Activated CD8-positive, alpha-beta memory T cell treated with anti-CD3 and anti-CD28 coated beads, Interleukin-2, amount 10 ng/mL, durations not matched to agents 7 days and 5 days (primary cell): ENCODE results near the gene TSPAN8. TPM values are rescaled to one million over a fixed set of nuclear protein-coding genes. Genes with fewer than 3 reads are reported as not detected.
"Not testable (repeated sequence)": the region's sequence is repeated elsewhere in the genome, so short reads cannot be mapped to it uniquely, and the experiment has no call there.

Experiments
- ATAC-seq: fragments of 150-1000 bp; cut with Tn5 transposase; one replicate; pipeline ENCODE4 v1.10.0; 2021; ENCODE audit warnings: moderate library complexity
- CTCF ChIA-PET: fragments of 350-600 bp; sonication (Branson Sonifier 250); formaldehyde crosslinking; loops from one replicate; lab custom pipeline; 2021; ENCODE audit warnings: antibody characterized with exemption; lab: Charles Lee
- DNase-seq: peaks from one replicate; pipeline ENCODE4 v3.0.0-alpha.2; 2020
- H3K27ac Mint-ChIP-seq: one replicate; pipeline ENCODE4 v1.8.0; 2021; ENCODE audit warnings: mild to moderate bottlenecking, mixed read lengths
- H3K27me3 Mint-ChIP-seq: one replicate; pipeline ENCODE4 v1.8.0; 2021; ENCODE audit warnings: mixed read lengths
- H3K36me3 Mint-ChIP-seq: one replicate; pipeline ENCODE4 v1.8.0; 2021; ENCODE audit warnings: mild to moderate bottlenecking, mixed read lengths
- H3K4me1 Mint-ChIP-seq: one replicate; pipeline ENCODE4 v1.8.0; 2021; ENCODE audit warnings: mixed read lengths
- H3K4me3 Mint-ChIP-seq: one replicate; pipeline ENCODE4 v1.8.0; 2021; ENCODE audit warnings: mild to moderate bottlenecking, moderate library complexity, mixed read lengths
- H3K9me3 Mint-ChIP-seq: one replicate; pipeline ENCODE4 v1.8.0; 2022; ENCODE audit warnings: low read depth, mixed read lengths
- total RNA-seq, 2 experiments: library from RNA; stranded (reverse); gene quantifications; one replicate each; pipeline ENCODE4 v1.2.3, GENCODE V29; 2021

Gene TSPAN8
- total RNA-seq, 2 experiments from 2014 or later: not detected

DNA sequence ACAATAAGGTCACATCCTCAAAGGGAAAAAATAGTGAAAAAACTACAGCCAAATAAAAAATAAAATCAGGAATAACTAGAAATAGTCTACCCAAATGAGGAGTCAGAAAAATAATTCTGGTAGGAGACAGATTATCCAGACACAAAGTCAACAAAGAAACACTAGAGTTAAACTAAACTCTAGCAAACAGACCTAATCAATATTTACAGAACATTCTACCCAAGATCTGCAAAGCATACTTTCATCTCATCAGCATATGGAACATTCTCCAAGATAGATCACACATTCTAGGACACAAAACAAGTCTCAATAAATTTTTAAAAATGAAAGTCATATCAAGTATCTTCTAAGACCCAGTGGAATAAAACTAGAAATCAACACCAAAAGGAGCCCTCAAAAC, 20.4 kb upstream of the TSPAN8 start:
- ATAC-seq: no peak
- Mint-ChIP-seq H3K36me3 (no peaks in the 10 kb centered on the region), H3K9me3 (peaks cover 6% of the 10 kb centered on the region), H3K4me3 (no peak overlapping the region), H3K4me1 (no peaks in the 10 kb centered on the region), H3K27me3 (no peaks in the 10 kb centered on the region), H3K27ac (no peak overlapping the region)
- DNase-seq: no peak
- CTCF ChIA-PET: no interaction called here

DNA sequence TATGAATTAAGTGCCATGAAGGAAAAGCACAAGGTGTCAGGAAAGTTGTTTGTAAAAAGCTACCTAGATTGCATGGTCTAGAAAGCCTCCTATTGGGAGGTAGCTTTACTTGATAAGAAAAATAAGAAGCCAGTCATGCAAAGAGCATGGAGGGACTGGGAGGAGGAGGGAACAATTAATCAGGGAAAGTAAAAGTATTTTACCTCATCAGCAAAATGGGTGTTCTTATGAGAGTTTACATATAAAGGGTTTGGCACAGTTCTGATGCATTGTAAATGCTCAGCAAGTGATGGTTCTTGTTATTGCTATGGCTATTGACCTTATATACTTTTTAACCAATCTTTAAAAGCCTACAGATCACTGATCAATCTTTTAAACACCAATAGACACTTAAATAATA, 17.0 kb upstream of the TSPAN8 start:
- no peak overlapping the region for H3K4me3 Mint-ChIP-seq
- CTCF ChIA-PET: no interaction called here
- H3K9me3 Mint-ChIP-seq: peaks cover 3% of the 10 kb centered on the region
- DNase-seq (no peak), ATAC-seq (no peak)
- H3K27ac Mint-ChIP-seq: no peak overlapping the region
- no peaks in the 10 kb centered on the region for H3K36me3 Mint-ChIP-seq
- no peaks in the 10 kb centered on the region for H3K27me3 Mint-ChIP-seq
- no peaks in the 10 kb centered on the region for H3K4me1 Mint-ChIP-seq

DNA sequence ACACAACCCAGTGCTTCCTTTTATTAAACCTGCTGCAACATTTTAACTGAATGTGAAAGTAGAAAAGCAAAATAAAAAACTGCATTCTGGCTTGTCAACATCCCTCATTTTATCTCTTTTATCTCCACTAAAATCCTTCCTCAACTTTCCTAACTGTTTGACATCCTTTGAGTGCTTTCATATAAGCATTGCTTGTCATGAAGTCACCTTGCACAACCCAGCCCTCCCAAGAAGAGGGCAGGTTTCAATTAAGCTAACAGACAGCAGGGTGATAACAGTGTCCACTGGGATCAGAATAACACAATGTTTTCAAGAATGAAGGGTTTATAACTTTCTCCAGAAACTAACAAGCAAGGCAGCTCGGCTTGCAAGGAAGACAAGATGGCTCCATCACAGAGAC, 16.3 kb upstream of the TSPAN8 start:
- Mint-ChIP-seq H3K27ac (no peak overlapping the region), H3K4me3 (no peak overlapping the region), H3K9me3 (peaks cover 2% of the 10 kb centered on the region), H3K4me1 (no peaks in the 10 kb centered on the region), H3K27me3 (no peaks in the 10 kb centered on the region), H3K36me3 (no peaks in the 10 kb centered on the region)
- DNase-seq (no peak), ATAC-seq (no peak)
- CTCF ChIA-PET: no interaction called here

DNA sequence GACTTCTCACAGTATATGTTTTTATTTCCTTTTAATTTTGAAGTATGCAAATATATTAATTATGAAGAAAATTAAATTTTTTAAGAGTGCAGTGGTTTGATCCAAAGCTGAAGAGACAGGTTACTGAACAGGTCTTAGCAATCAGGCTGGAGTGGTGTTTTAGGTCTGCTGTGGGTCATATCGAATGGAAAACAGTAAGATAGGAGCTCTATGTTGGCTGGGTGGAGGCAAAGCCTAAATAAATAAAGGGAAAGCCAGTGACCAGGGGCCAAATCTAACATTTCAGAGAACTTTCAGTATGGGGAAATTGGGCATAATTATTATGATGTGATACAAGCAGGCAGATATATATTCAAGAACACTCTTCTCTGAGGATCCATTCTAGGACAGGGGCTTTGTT, 12.7 kb upstream of the TSPAN8 start:
- CTCF ChIA-PET: interaction anchor here (1.6 kb wide), 1 partner anchor 222 kb away, joined by 3 read pairs; no protein-coding TSS in a partner anchor
- Mint-ChIP-seq H3K4me1 (no peaks in the 10 kb centered on the region), H3K27me3 (no peaks in the 10 kb centered on the region), H3K36me3 (no peaks in the 10 kb centered on the region), H3K9me3 (peaks cover 14% of the 10 kb centered on the region), H3K4me3 (no peak overlapping the region), H3K27ac (no peak overlapping the region)
- DNase-seq (no peak), ATAC-seq (no peak)

DNA sequence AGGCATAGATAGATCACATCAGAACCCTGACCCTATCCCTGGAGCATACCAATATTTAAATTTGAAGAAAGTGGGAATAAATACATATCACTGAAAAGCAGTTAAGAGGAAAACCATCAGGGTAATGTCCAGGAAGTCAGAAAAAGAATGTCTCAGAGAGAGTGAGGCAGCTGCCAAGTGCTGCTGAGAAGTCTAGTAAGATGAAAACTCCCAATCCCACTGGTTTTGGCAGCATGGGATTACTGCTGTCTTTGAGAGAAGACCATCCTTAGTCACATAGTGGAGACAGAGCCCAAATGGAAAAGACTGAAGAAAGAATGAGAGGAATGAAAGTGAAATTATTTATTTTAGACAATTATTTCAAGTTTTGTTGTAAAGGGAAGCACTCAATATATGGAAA, 11.5 kb upstream of the TSPAN8 start:
- no peaks in the 10 kb centered on the region for H3K4me1 Mint-ChIP-seq
- H3K27me3 Mint-ChIP-seq: no peaks in the 10 kb centered on the region

DNA sequence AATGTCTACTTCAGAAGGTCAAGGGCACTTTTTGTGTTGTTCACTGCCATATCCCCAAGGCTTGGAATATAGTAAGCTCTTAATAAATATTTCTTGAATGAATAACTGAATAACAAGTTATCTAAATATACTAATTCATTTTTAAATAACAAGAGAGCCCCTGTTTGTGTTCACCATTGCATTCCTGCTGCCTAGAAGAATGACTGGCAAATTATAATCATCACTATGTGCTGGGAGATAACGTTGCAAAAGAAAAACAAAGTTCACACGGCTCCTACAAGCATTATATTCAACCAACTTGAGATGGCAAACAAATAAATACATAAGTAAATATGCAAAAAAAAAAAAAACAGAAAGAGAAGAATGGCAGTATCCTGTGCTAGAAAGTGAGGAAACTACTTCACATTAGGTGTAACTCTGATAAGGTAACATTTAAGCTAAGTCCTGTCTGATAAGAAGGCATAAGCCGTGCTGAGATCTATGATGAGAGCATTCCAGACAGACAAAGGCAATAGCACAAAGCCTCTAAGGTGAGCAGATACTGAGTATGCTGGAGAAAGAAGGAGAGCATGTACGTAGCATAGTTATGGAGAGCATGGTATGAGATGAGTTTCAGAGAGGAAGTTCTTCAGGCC, 9.2 kb upstream of the TSPAN8 start:
- DNase-seq (no peak), ATAC-seq (no peak)
- Mint-ChIP-seq H3K27me3 (no peaks in the 10 kb centered on the region), H3K4me3 (no peak overlapping the region), H3K9me3 (peaks cover 16% of the 10 kb centered on the region), H3K27ac (no peak overlapping the region), H3K36me3 (no peaks in the 10 kb centered on the region), H3K4me1 (no peaks in the 10 kb centered on the region)
- CTCF ChIA-PET: no interaction called here

More for the DNA sequence above, 11.5 kb upstream of the TSPAN8 start:
- H3K36me3 Mint-ChIP-seq: no peaks in the 10 kb centered on the region
- H3K9me3 Mint-ChIP-seq: peaks cover 16% of the 10 kb centered on the region
- CTCF ChIA-PET: interaction anchor here (1.6 kb wide), 1 partner anchor 223 kb away, joined by 3 read pairs; no protein-coding TSS in a partner anchor
- no peak overlapping the region for H3K27ac Mint-ChIP-seq
- no peak for DNase-seq
- no peak overlapping the region for H3K4me3 Mint-ChIP-seq
- no peak for ATAC-seq

DNA sequence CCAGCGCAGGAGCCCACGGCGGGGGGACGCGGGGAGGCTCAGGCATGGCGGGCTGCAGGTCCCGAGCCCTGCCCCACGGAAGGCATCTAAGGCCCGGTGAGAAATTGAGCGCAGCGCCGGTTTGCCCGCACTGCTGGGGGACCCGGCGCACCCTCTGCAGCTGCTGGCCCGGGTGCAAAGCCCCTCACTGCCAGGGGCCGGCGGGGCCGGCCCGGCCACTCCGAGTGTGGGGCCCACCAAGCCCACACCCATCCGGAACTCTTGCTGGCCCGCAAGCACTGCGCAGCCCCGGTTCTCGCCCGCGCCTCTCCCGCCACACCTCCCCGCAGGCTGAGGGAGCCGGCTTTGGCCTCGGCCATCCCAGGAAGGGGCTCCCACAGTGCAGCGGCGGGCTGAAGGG, 8.5 kb upstream of the TSPAN8 start:
- Mint-ChIP-seq H3K27me3 (no peaks in the 10 kb centered on the region), H3K27ac (no peak overlapping the region), H3K4me1 (no peaks in the 10 kb centered on the region), H3K9me3 (peaks cover 16% of the 10 kb centered on the region), H3K4me3 (no peak overlapping the region), H3K36me3 (no peaks in the 10 kb centered on the region)
- CTCF ChIA-PET: no interaction called here
- DNase-seq: no peak
- ATAC-seq: no peak

DNA sequence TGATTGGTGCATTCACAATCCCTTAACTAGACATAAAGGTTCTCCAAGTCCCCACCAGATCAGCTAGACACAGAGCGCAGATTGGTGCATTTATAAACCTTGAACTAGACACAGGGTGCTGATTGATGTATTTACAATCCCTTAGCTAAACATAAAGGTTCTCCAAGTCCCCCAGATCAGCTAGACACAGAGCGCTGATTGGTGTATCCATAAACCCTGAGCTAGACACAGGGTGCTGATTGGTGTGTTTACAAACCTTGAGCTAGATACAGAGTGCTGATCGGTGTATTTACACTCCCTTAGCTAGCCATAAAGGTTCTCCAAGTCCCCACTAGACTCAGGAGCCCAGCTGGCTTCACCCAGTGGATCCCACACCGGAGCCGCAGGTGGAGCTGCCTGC, 8.0 kb upstream of the TSPAN8 start:
- ATAC-seq, H3K27ac Mint-ChIP-seq, H3K36me3 Mint-ChIP-seq, H3K4me1 Mint-ChIP-seq, DNase-seq, CTCF ChIA-PET, H3K4me3 Mint-ChIP-seq, H3K27me3 Mint-ChIP-seq: not testable (repeated sequence)
- H3K9me3 Mint-ChIP-seq: peaks cover 16% of the 10 kb centered on the region

DNA sequence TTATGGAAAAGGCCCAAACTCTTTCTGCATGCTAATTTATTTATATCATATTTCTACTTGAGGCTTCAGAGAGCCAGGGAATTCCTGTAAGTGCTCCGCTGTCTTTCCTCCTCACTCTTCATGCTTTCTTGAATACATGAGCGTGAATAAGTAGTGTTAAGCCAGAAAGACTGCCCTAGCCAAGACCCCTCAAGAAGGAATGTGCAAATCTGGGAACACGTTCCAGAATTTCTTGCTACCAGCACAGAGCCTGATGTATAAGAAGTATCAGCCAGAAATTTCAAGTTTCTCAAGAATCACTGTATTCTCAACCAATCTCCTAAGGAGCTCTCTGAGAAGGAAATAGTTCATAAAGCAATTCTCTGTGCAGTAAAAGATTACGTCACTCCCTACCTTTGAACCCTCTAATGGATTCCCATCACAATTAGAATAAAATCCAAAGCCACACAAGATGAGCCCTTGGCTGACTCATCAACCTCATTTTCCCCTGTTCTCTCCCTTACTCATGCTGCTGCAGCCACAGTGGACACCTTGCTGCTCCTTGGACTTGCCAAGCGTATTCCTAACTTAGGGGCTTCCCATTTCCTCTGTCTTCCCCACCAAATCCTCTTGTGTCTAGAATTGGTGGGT, 6.9 kb upstream of the TSPAN8 start:
- no peak overlapping the region for H3K27ac Mint-ChIP-seq
- CTCF ChIA-PET: no interaction called here
- H3K36me3 Mint-ChIP-seq: no peaks in the 10 kb centered on the region
- no peaks in the 10 kb centered on the region for H3K27me3 Mint-ChIP-seq
- DNase-seq (no peak), ATAC-seq (no peak)
- no peaks in the 10 kb centered on the region for H3K4me1 Mint-ChIP-seq
- H3K9me3 Mint-ChIP-seq: peaks cover 16% of the 10 kb centered on the region
- H3K4me3 Mint-ChIP-seq: no peak overlapping the region

DNA sequence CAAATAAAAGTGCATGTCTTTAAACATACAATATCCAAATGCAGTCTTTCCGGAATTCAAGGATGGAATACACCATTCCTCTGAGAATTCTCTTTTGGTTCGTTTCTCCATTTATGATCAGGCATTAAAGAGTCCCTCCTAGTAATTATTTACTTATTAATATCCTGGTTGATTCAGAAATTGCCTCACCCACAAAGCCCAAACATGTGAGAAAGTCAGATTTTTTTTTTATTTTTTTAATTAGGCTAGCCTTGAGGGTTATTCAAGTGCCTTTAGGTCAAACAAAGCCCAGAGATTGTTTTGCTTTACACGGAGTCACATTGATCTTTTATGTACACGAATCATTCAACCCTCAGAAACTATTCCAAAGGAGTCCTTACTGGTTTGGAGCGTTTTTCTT, 6.4 kb upstream of the TSPAN8 start:
- CTCF ChIA-PET: no interaction called here
- DNase-seq (no peak), ATAC-seq (no peak)
- Mint-ChIP-seq H3K4me3 (no peak overlapping the region), H3K9me3 (peaks cover 14% of the 10 kb centered on the region), H3K4me1 (no peaks in the 10 kb centered on the region), H3K36me3 (no peaks in the 10 kb centered on the region), H3K27me3 (no peaks in the 10 kb centered on the region), H3K27ac (no peak overlapping the region)

DNA sequence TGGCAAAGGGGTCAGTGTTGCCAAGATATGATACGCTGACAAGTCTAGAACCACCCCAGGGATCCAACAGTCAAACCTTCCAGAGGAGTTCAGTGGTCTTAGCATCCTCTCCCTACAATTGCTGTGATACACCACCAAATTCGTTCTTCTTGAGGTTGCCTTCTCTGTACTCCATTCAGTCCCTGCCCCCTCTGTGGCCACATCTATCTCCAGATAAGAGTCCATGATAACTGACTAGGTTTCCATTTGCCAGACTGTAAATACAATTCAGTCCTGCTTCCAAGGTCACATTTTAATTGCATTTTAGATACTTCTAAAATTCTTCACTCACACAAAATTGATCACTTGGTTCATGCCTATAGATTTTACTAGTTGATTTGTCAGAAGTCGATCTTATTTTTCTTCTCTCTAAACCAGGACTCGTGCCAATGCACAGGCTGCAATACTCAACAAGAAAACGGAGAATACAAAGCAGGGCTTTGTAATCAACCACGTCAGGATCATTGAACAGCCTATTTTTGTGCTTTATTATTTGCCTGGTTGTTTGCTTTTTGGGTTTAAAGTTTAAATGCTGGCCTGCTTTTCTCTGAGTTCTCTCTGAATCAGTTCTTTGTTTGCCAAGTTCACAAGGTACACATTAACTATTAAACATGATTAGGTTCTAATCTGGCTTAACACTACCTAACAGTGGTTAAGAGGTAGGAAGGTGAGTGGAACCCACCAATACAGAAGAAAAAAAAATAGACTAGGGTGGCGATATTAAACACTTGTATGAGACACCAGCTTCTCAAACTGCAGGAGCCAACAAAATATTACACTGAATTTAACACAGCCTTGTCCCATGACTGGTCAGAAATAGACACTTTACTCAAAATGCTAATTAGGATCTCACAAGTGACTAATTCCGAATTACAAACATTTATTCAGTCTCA, 5.3 kb upstream of the TSPAN8 start:
- H3K27me3 Mint-ChIP-seq: no peaks in the 10 kb centered on the region
- CTCF ChIA-PET: no interaction called here
- H3K4me1 Mint-ChIP-seq: no peaks in the 10 kb centered on the region
- H3K9me3 Mint-ChIP-seq: peaks cover 10% of the 10 kb centered on the region
- no peak overlapping the region for H3K4me3 Mint-ChIP-seq
- no peak overlapping the region for H3K27ac Mint-ChIP-seq
- no peaks in the 10 kb centered on the region for H3K36me3 Mint-ChIP-seq
- ATAC-seq (no peak), DNase-seq (no peak)

DNA sequence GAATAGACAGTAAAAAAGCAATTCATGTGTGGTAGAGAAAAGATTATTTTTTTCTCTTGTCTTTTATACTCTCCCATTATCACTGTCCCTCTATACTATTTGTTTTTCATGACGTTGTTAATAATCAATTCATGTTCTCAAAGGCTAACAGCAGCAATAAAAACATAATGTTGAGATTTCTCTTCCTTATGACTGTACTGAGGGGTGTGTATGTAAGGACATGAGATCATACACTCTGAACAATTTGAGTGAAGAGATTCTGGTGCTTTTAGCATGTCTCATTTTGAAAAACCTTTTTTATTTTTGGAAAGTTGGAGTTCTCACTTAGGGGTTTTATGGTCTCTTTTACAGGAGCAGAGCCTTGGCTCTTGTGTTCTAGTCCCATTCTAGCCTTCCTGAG, 3.8 kb upstream of the TSPAN8 start:
- H3K4me1 Mint-ChIP-seq: no peaks in the 10 kb centered on the region
- H3K36me3 Mint-ChIP-seq: no peaks in the 10 kb centered on the region
- CTCF ChIA-PET: no interaction called here
- ATAC-seq: no peak
- H3K27ac Mint-ChIP-seq: no peak overlapping the region
- H3K27me3 Mint-ChIP-seq: no peaks in the 10 kb centered on the region
- H3K9me3 Mint-ChIP-seq: peaks cover 2% of the 10 kb centered on the region
- no peak overlapping the region for H3K4me3 Mint-ChIP-seq
- DNase-seq: no peak

DNA sequence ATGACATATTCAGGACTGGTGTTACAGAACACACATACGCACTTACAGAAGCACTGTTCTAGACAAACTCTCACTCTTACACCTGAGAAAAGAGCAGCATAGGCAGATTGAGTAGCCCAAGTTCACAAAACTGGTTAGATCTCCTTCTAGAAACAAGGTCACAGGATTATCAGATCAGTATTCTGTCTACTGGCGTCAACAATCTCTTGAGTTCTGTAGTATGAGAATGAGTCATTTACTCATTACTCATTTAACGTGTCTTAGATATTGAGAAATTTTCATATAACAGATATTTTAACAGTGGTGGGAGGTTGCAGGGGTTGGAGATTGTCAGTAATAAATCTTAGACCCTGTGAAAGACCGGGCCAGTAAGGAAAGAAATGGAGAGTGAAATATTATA, 2.8 kb upstream of the TSPAN8 start:
- H3K9me3 Mint-ChIP-seq: peaks cover 2% of the 10 kb centered on the region
- no peaks in the 10 kb centered on the region for H3K4me1 Mint-ChIP-seq
- DNase-seq: no peak
- ATAC-seq: no peak
- H3K27ac Mint-ChIP-seq: no peak overlapping the region
- H3K27me3 Mint-ChIP-seq: no peaks in the 10 kb centered on the region
- CTCF ChIA-PET: no interaction called here
- H3K4me3 Mint-ChIP-seq: no peak overlapping the region
- H3K36me3 Mint-ChIP-seq: no peaks in the 10 kb centered on the region

DNA sequence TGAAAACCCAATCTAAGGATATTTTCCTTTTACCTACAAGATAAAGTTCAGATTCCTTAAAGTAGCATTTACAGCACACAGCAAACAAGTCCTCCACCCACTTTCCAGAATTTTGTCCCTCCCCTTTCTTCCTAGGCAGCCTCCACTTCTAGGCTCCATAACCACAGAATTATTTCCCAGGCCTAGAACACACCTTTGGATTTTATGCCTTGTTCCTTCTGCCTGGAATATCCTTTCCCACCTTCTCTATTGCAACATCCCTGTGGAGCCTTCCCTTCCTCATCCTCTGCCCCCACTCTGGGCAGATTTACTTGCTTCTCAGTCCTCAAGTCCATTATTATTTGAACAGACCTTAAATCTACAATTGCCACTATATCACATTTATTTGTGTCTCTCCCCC, 2.1 kb upstream of the TSPAN8 start:
- Mint-ChIP-seq H3K27me3 (no peaks in the 10 kb centered on the region), H3K27ac (no peak overlapping the region), H3K4me1 (no peaks in the 10 kb centered on the region), H3K36me3 (no peaks in the 10 kb centered on the region), H3K9me3 (peaks cover under 1% of the 10 kb centered on the region), H3K4me3 (no peak overlapping the region)
- no peak for ATAC-seq
- CTCF ChIA-PET: no interaction called here
- DNase-seq: no peak
